Natural killer cell (primary cell): Measurements from ENCODE around the gene SEMA3A. TPM values are rescaled to one million over a fixed set of nuclear protein-coding genes. Genes with fewer than 3 reads are reported as not detected.

Source experiments
- ATAC-seq, 3 donors: fragments of 150-1000 bp in 2 of 3; fragments of 200-7000 bp in 1 of 3; cut with Tn5 transposase; 1 replicate in 1 of 3; 2 replicates in 2 of 3; pipeline ENCODE4 v1.10.0; 2021; ENCODE audit warnings: mild to moderate bottlenecking in 2 of 3, moderate library complexity in 2 of 3
- DNase-seq, 2 donors: peaks; one replicate each; pipeline versions ENCODE4 v3.0.0 to v3.0.0-alpha.2; 2013 to 2021; ENCODE audit warnings: mixed read lengths in 1 of 2
- H3K27ac ChIP-seq: one replicate; pipeline ENCODE4 v1.5.1; 2013; ENCODE audit warnings: mild to moderate bottlenecking, low read length
- H3K27me3 ChIP-seq: one replicate; pipeline ENCODE4 v1.6.1; 2013; ENCODE audit warnings: low read length; ENCODE audit not compliant: control insufficient read depth, insufficient read depth
- H3K36me3 ChIP-seq: one replicate; pipeline ENCODE4 v1.6.1; 2013; ENCODE audit warnings: low read length; ENCODE audit not compliant: control insufficient read depth, insufficient read depth
- H3K4me1 ChIP-seq: one replicate; pipeline ENCODE4 v1.6.1; 2013; ENCODE audit warnings: low read length; ENCODE audit not compliant: control insufficient read depth, insufficient read depth
- H3K4me3 ChIP-seq: one replicate; pipeline ENCODE4 v1.5.1; 2013; ENCODE audit warnings: low read length
- H3K9me3 ChIP-seq: one replicate; pipeline ENCODE4 v1.6.1; 2013; ENCODE audit warnings: low read length; ENCODE audit not compliant: control insufficient read depth, insufficient read depth
- H3K27ac Mint-ChIP-seq, 2 donors: one replicate each; pipeline ENCODE4 v1.8.0; 2022; ENCODE audit warnings: mild to moderate bottlenecking in 2 of 2, mixed read lengths in 2 of 2, moderate library complexity in 1 of 2
- H3K27me3 Mint-ChIP-seq, 2 donors: one replicate each; pipeline ENCODE4 v1.8.0; 2022; ENCODE audit warnings: low read depth in 2 of 2, mixed read lengths in 2 of 2
- H3K36me3 Mint-ChIP-seq: one replicate; pipeline ENCODE4 v1.8.0; 2022; ENCODE audit warnings: mixed read lengths
- H3K4me1 Mint-ChIP-seq, 2 donors: one replicate each; pipeline ENCODE4 v1.8.0; 2022; ENCODE audit warnings: mixed read lengths in 2 of 2
- H3K4me3 Mint-ChIP-seq: one replicate; pipeline ENCODE4 v1.8.0; 2022; ENCODE audit warnings: mild to moderate bottlenecking, moderate library complexity, mixed read lengths
- H3K9me3 Mint-ChIP-seq, 2 donors: one replicate each; pipeline ENCODE4 v1.8.0; 2022; ENCODE audit warnings: mixed read lengths in 2 of 2
- CTCF ChIP-seq: fragments of 200-600 bp; IDR thresholded peaks from one replicate; pipeline ENCODE4 v1.8.0; 2022; ENCODE audit warnings: antibody characterized with exemption
- WGBS: methylation state at CpG from one replicate; pipeline ENCODE4 v1.1.7; 2013; ENCODE audit warnings: missing lambda C conversion rate; ENCODE audit not compliant: insufficient coverage; 5-methylcytosine and 5-hydroxymethylcytosine counted together
- intact Hi-C: fragments of 100-400 bp; cut with micrococcal nuclease; formaldehyde crosslinking; loops from one replicate; pipeline ENCODE4 v1.14.2; 2022
- total RNA-seq, 4 donors: library from RNA; stranded (reverse); fragments of 120-200 nt in 1 of 4; gene quantifications; one replicate each; pipeline versions ENCODE4 v1.2.3 to v1.2.4, GENCODE V29; 2013 to 2022

SEMA3A gene
- total RNA-seq, 3 donors from 2014 or later (not counting 1 experiment from before 2014, with no cell fraction given), result 0.13 to 0.21 TPM; not detected in 1

GRCh38 chr7:84111842-84112241 lies 82.7 kb downstream of the SEMA3A start:
- H3K36me3 Mint-ChIP-seq, result peaks cover 7% of the 10 kb centered on the region
- no peak for ATAC-seq
- no peaks in the 10 kb centered on the region for H3K4me1 ChIP-seq

GRCh38 chr7:84110400-84110799 lies 84.2 kb downstream of the SEMA3A start:
- no peak for DNase-seq
- WGBS, result 87% methylated on average over 3 of the region's 3 CpGs
- Mint-ChIP-seq H3K4me3 (no peak overlapping the region), H3K27ac (no peak overlapping the region), H3K27me3 (no peaks in the 10 kb centered on the region), H3K4me1 (no peaks in the 10 kb centered on the region), H3K36me3 (peaks cover 7% of the 10 kb centered on the region), H3K9me3 (peaks cover 0 to 4% of the 10 kb centered on the region in 2 donors)
- Histone ChIP-seq H3K36me3 (no peaks in the 10 kb centered on the region), H3K4me3 (no peak overlapping the region), H3K9me3 (no peaks in the 10 kb centered on the region), H3K27ac (no peak overlapping the region), H3K4me1 (no peaks in the 10 kb centered on the region), H3K27me3 (no peaks in the 10 kb centered on the region)
- intact Hi-C loops, result no loop called here
- no peak for TF ChIP-seq CTCF
- no peak for ATAC-seq

More at GRCh38 chr7:84111842-84112241, 82.7 kb downstream of the SEMA3A start:
- no peak for TF ChIP-seq CTCF
- DNase-seq, result no peak
- no peaks in the 10 kb centered on the region for H3K27me3 ChIP-seq
- H3K27me3 Mint-ChIP-seq, result no peaks in the 10 kb centered on the region
- no peaks in the 10 kb centered on the region for H3K9me3 ChIP-seq
- peaks cover 0 to 2% of the 10 kb centered on the region in 2 donors for H3K9me3 Mint-ChIP-seq
- H3K4me1 Mint-ChIP-seq, result no peaks in the 10 kb centered on the region
- no peaks in the 10 kb centered on the region for H3K36me3 ChIP-seq
- no peak overlapping the region for H3K4me3 Mint-ChIP-seq
- H3K27ac Mint-ChIP-seq, result no peak overlapping the region
- H3K27ac ChIP-seq, result no peak overlapping the region
- intact Hi-C loops, result no loop called here
- H3K4me3 ChIP-seq, result no peak overlapping the region

GRCh38 chr7:84108787-84109186 lies 85.8 kb downstream of the SEMA3A start:
- Mint-ChIP-seq H3K4me3 (no peak overlapping the region), H3K36me3 (peaks cover 7% of the 10 kb centered on the region)
- intact Hi-C loops, result no loop called here

More at GRCh38 chr7:84108787-84109186, 85.8 kb downstream of the SEMA3A start:
- H3K4me3 ChIP-seq, result no peak overlapping the region
- DNase-seq, result no peak
- WGBS, result 74% methylated on average over 2 of the region's 2 CpGs
- ATAC-seq, result no peak
- no peak overlapping the region for H3K27ac ChIP-seq
- no peak for TF ChIP-seq CTCF
- Mint-ChIP-seq H3K9me3 (peaks cover 0 to 4% of the 10 kb centered on the region in 2 donors), H3K27ac (no peak overlapping the region), H3K27me3 (no peaks in the 10 kb centered on the region), H3K4me1 (no peaks in the 10 kb centered on the region)
- no peaks in the 10 kb centered on the region for H3K9me3 ChIP-seq
- H3K27me3 ChIP-seq, result no peaks in the 10 kb centered on the region
- no peaks in the 10 kb centered on the region for H3K4me1 ChIP-seq
- no peaks in the 10 kb centered on the region for H3K36me3 ChIP-seq
